Measurements from ENCODE around the gene CARS1. TPM values are rescaled to one million over a fixed set of nuclear protein-coding genes. Genes with fewer than 3 reads are reported as not detected.

CARS1 gene
- total and polyA plus RNA-seq, 2 experiments from 2014 or later = 72.9 to 95.9 TPM

GRCh38 chr11:3016861-3017260 is 40.4 kb downstream of the CARS1 start (continued):
- TF ChIP-seq ZNF462 (CRISPR knock-in tag; IDR thresholded peaks at IDR 0.05) (no peak), NANOG (IDR thresholded peaks at IDR 0.05; ENCODE audit: borderline replicate concordance) (no peak), REST (IDR thresholded peaks at IDR 0.05; ENCODE audit: unreplicated experiment) (no peak), STAT1 (IDR thresholded peaks at IDR 0.05; ENCODE audit: unreplicated experiment) (no peak), JUNB (IDR thresholded peaks at IDR 0.05; ENCODE audit: unreplicated experiment) (no peak), POLR2AphosphoS5 (IDR thresholded peaks at IDR 0.05; ENCODE audit: low read depth) (no peak), CREB1 (CRISPR knock-in tag; IDR thresholded peaks at IDR 0.05; ENCODE audit: low read depth) (no peak)

Data from GM23338 (cell line).